HFF-Myc (cell line): ENCODE results near the gene SLC44A1.

Experiments
- DNase-seq: peaks from one replicate; pipeline ENCODE4 v3.0.0-alpha.2; 2011; ENCODE audit warnings: low read depth; ENCODE audit errors: extremely low read depth
- H3K4me3 ChIP-seq: replicated peaks from 2 replicates; pipeline ENCODE4 v1.5.1; 2011; ENCODE audit warnings: low read depth, mild to moderate bottlenecking, control low read depth, low read length
- TF ChIP-seq, protein P1 (sequence below): IDR thresholded peaks from 2 replicates; pipeline ENCODE4 v1.5.1; 2012; ENCODE audit warnings: mild to moderate bottlenecking, low read depth, low read length, control low read depth; ENCODE audit errors: missing control alignments

The SLC44A1 gene

DNA sequence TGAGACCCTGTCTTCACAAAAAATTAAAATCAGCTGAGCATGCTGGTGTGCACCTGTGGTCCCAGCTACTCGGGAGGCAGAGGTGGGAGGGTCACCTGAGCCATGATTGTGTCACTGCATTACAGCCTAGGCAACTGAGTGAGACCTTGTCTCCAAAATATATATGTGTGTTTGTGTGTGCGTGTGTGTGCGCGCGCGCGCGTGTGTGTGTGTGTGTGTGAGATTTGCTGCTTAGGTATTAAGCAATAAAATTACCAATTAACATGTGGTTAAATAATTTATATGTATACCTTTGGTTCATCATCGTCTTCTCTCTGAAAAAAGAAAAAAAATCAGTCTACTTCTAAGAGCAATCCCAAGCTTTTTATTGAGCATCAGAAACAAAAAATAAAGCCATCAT lies 117.4 kb downstream of the SLC44A1 start:
- no peak overlapping the region for H3K4me3 ChIP-seq
- DNase-seq = no peak
- TF ChIP-seq, protein P1, sequence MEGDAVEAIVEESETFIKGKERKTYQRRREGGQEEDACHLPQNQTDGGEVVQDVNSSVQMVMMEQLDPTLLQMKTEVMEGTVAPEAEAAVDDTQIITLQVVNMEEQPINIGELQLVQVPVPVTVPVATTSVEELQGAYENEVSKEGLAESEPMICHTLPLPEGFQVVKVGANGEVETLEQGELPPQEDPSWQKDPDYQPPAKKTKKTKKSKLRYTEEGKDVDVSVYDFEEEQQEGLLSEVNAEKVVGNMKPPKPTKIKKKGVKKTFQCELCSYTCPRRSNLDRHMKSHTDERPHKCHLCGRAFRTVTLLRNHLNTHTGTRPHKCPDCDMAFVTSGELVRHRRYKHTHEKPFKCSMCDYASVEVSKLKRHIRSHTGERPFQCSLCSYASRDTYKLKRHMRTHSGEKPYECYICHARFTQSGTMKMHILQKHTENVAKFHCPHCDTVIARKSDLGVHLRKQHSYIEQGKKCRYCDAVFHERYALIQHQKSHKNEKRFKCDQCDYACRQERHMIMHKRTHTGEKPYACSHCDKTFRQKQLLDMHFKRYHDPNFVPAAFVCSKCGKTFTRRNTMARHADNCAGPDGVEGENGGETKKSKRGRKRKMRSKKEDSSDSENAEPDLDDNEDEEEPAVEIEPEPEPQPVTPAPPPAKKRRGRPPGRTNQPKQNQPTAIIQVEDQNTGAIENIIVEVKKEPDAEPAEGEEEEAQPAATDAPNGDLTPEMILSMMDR = no peak

DNA sequence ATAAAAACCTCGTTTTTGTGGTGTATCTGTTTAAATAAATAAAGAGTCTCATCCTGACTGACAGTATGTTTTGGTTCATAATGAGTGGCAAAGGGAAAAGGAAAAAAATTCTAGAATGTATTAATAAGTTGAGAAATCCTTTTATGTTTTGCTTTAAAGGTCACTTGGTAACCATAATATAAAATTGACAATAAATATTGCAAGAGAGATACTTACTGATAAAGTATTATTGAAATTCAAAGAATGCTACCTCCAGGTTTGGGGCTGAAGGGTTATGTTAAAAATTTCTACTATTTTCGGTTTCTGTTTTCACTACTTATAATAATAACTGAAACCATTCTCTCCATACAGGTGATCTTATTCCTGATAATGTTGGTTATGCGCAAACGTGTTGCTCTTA lies 118.0 kb downstream of the SLC44A1 start:
- no peak for DNase-seq
- TF ChIP-seq, protein P1 = no peak
- H3K4me3 ChIP-seq = no peak overlapping the region

DNA sequence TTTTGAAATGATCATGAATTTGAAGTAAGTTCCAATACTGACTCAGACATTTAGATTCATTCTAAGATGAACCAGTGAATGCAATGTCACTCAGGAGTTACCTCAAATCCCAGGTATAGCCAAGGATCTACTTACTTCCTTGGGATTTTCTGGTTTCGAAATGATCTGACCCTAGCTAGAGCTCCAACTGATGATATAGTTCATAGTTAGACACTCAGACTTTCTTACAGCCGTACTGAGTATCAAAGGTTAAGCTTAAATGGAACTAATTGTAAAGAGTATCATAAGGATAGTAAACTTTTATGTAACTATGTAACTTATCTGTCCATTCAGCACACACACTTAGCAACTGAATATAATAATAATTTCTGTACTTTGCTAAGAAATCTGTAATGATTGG lies 119.4 kb downstream of the SLC44A1 start:
- no peak for DNase-seq
- TF ChIP-seq, protein P1 = no peak
- no peak overlapping the region for H3K4me3 ChIP-seq

DNA sequence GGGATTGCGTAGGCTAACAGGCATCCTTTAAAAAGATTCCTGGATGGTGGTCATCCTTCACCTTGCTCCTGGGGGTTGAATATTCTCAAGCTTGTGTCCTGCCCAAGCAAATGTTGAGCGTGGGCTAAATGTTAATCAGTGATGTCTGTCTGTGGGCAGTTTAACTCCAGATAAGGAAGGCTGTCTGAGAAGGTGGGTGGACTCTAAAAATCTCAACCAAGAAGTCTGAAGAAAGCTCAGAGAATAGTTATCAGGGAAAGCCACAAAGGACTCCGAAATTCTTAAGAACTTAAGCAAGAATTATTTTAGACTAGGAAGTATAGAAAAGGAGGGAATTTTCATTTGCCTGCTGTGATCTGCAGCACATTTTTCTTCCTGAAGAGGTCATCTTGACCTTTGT lies 125.5 kb downstream of the SLC44A1 start:
- TF ChIP-seq, protein P1 = no peak
- no peak overlapping the region for H3K4me3 ChIP-seq
- no peak for DNase-seq

DNA sequence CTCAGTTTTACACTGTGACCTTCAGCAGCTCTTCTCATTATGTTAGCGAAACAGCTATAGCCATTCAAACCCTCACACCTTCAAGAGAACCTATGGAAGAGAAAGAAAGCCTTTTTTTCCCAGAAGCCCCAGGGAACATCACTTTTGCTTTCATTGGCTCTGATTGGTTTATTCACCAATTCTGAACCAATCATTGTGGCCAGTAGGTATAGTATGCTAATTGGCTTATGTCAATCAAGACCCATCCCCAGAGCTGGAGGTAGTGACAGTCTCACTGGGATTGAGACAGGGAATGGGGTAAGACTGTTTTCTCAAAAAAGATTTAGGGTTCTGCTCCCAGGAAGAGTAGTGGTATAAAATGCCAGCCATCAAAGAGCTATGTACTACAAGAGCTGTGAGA lies 129.3 kb downstream of the SLC44A1 start:
- no peak for DNase-seq
- TF ChIP-seq, protein P1 = no peak
- H3K4me3 ChIP-seq = no peak overlapping the region

DNA sequence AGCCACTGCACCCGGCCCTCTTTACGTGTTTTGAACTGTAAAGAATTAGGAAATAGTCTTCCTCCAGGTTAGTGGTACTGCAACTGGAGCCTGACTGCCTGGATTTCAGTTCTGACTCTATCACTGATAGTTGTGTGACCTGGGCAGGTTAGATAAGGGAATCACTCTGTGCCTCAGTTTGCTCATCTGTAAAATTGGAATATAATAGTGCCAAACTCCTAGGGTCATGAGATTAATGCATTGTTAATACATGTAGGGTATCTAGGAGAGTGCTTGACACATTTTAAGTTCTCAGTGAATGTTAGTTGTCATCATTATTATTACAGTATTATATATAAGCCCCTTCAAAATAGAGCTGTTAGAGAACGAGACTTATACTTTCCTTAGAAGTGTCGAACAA lies 130.9 kb downstream of the SLC44A1 start:
- H3K4me3 ChIP-seq = no peak overlapping the region
- TF ChIP-seq, protein P1 = no peak
- DNase-seq = no peak

DNA sequence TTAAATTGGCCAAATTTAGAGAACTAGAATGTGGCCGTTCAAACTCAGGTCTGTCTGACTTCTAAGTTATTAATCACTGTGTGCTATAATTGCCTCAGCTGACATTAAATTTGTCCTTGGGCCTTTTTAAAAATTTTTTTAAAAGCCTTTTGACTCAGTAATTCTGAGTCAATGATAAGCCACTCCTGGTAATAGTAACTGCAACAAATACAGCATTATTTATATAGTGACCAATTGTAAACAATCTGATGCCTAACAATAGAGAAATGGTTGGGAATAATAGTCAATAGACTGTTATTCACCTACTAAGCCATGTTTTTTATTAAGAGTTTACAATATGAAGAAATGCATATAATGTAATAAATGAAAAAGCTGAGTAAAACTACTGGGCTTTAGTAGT lies 132.4 kb downstream of the SLC44A1 start:
- no peak for DNase-seq
- TF ChIP-seq, protein P1 = no peak
- H3K4me3 ChIP-seq = no peak overlapping the region
